Keratinocyte (primary cell): Measurements from ENCODE around the gene RPL6. TPM values are rescaled to one million over a fixed set of nuclear protein-coding genes. Genes with fewer than 3 reads are reported as not detected.

Source experiments
- DNase-seq: peaks from one replicate; pipeline ENCODE4 v3.0.0-alpha.2; 2011; ENCODE audit warnings: low read depth, missing footprints, low spot score
- FAIRE-seq: peaks from 2 replicates; lab custom pipeline; 2011; peaks lifted over from hg19 to GRCh38; lab: Jason Lieb, UNC
- H2AFZ ChIP-seq: 2 replicates; pipeline ENCODE4 v1.6.0; 2012; ENCODE audit warnings: low read length, control low read depth, inconsistent platforms; ENCODE audit not compliant: control insufficient read depth
- H3K27ac ChIP-seq: 2 replicates; pipeline ENCODE4 v1.5.1; 2011; ENCODE audit warnings: low read length; ENCODE audit not compliant: control insufficient read depth, insufficient read depth
- H3K27me3 ChIP-seq: 3 replicates; pipeline ENCODE4 v1.6.0; 2011; ENCODE audit warnings: low read length; ENCODE audit not compliant: control insufficient read depth, insufficient read depth; ENCODE audit errors: extremely low read depth
- H3K36me3 ChIP-seq, 2 experiments: 2 replicates in 1 of 2; 3 replicates in 1 of 2; pipeline ENCODE4 v1.5.1; 2011; ENCODE audit warnings: low read length in 2 of 2, mild to moderate bottlenecking in 1 of 2; ENCODE audit not compliant: control insufficient read depth in 2 of 2, insufficient read depth in 2 of 2; ENCODE audit errors: extremely low read depth in 1 of 2
- H3K4me1 ChIP-seq: 3 replicates; pipeline ENCODE4 v1.5.1; 2011; ENCODE audit warnings: low read length; ENCODE audit not compliant: control insufficient read depth, insufficient read depth; ENCODE audit errors: extremely low read depth
- H3K4me2 ChIP-seq: 3 replicates; pipeline ENCODE4 v1.6.0; 2011; ENCODE audit warnings: low read depth, low read length; ENCODE audit not compliant: control insufficient read depth, insufficient read depth; ENCODE audit errors: extremely low read depth
- H3K4me3 ChIP-seq, 3 experiments: fragments of 200-600 bp in 1 of 3; sonication (generic) in 1 of 3; 2 replicates in 2 of 3; 3 replicates in 1 of 3; pipeline ENCODE4 v1.5.1; 2011 to 2016; ENCODE audit warnings: low read length in 3 of 3, mild to moderate bottlenecking in 3 of 3, control low read depth in 2 of 3, inconsistent platforms in 1 of 3, low read depth in 1 of 3, mixed read lengths in 1 of 3, mixed run types in 1 of 3, moderate library complexity in 1 of 3; ENCODE audit not compliant: control insufficient read depth in 2 of 3, insufficient read depth in 2 of 3; ENCODE audit errors: extremely low read depth in 1 of 3
- H3K79me2 ChIP-seq: 2 replicates; pipeline ENCODE4 v1.6.0; 2012; ENCODE audit warnings: low read length; ENCODE audit not compliant: control insufficient read depth, insufficient read depth
- H3K9ac ChIP-seq: 3 replicates; pipeline ENCODE4 v1.6.0; 2011; ENCODE audit warnings: low read length; ENCODE audit not compliant: control insufficient read depth, insufficient read depth; ENCODE audit errors: extremely low read depth
- H3K9me1 ChIP-seq: 3 replicates; pipeline ENCODE4 v1.6.0; 2011; ENCODE audit warnings: low read length; ENCODE audit not compliant: control insufficient read depth, insufficient read depth; ENCODE audit errors: extremely low read depth
- H3K9me3 ChIP-seq: 2 replicates; pipeline ENCODE4 v1.5.1; 2012; ENCODE audit warnings: low read depth, low read length; ENCODE audit not compliant: control insufficient read depth
- H4K20me1 ChIP-seq: 3 replicates; pipeline ENCODE4 v1.6.0; 2011; ENCODE audit warnings: low read length; ENCODE audit not compliant: control insufficient read depth, insufficient read depth; ENCODE audit errors: extremely low read depth
- CTCF ChIP-seq, 3 experiments: IDR thresholded peaks in 1 of 3; conservative IDR thresholded peaks in 1 of 3; optimal IDR thresholded peaks in 1 of 3; 2 replicates in 2 of 3; 3 replicates in 1 of 3; pipeline versions ENCODE3 to v1.5.1; 2011; ENCODE audit warnings: low read length in 3 of 3, mild to moderate bottlenecking in 3 of 3, moderate library complexity in 2 of 3, control low read depth in 1 of 3, inconsistent platforms in 1 of 3; ENCODE audit not compliant: insufficient read depth in 2 of 3; ENCODE audit errors: extremely low read depth in 1 of 3
- EZH2 ChIP-seq: IDR thresholded peaks from one replicate; pipeline ENCODE4 v1.6.1; 2012; ENCODE audit warnings: inconsistent platforms, mild to moderate bottlenecking, low read length, moderate library complexity
- dilution Hi-C: fragments of 300-500 bp; cut with MboI; formaldehyde crosslinking; loops from one replicate; pipeline ENCODE4 v1.7.0; 2020; ENCODE audit warnings: low sequenced_read_pairs; ENCODE audit not compliant: extremely low pct_ligation_motif_present
- polyA plus RNA-seq, 5 experiments: library from polyadenylated mRNA; depleted of rRNA in 3 of 5; stranded (reverse) in 3 of 5; stranded (forward) in 1 of 5; unstranded in 1 of 5; fragments of >200 nt; gene quantifications; 1 replicate in 1 of 5; 2 replicates in 3 of 5; 3 replicates in 1 of 5; pipeline versions ENCODE4 v1.2.1 to v1.2.3, GENCODE V29; 2011 to 2012; ENCODE audit warnings: missing spikeins in 2 of 5, low read depth in 1 of 5, low replicate concordance in 1 of 5

RPL6 gene
- polyA plus RNA-seq, 1 donor (not counting 4 experiments of a cell fraction or from before 2014, with no cell fraction given) = 2,338 TPM

- peaks cover 7% of the 10 kb centered on the region for H3K4me1 ChIP-seq
- H3K79me2 ChIP-seq = peaks cover 30% of the 10 kb centered on the region
- peak overlapping the region; percentile 71 for H3K9ac ChIP-seq
- H3K4me2 ChIP-seq = peak overlapping the region; percentile 81
- FAIRE-seq (no peak), DNase-seq (no peak)
- peaks cover 3% of the 10 kb centered on the region for H3K9me1 ChIP-seq
- H4K20me1 ChIP-seq = no peaks in the 10 kb centered on the region
- H3K27me3 ChIP-seq = no peaks in the 10 kb centered on the region
- no peak overlapping the region for H3K27ac ChIP-seq
- H3K36me3 ChIP-seq = no peaks in the 10 kb centered on the region
- peak overlapping the region; percentile 48 to 72 (median 69) for H3K4me3 ChIP-seq
- no peaks in the 10 kb centered on the region for H3K9me3 ChIP-seq
- TF ChIP-seq CTCF (optimal IDR thresholded peaks at IDR 0.05 in 1 of 3, IDR thresholded peaks at IDR 0.05 in 1 of 3, conservative IDR thresholded peaks at IDR 0.05 in 1 of 3; ENCODE audit: extremely low read depth in 1 of 3, insufficient read depth in 2 of 3, low read length in 3 of 3) = no peak
- no peak for TF ChIP-seq EZH2
- dilution Hi-C loops = no loop called here
- H2AFZ ChIP-seq = peak overlapping the region; percentile 89
Measured at GRCh38 chr12:112382866-112383265, 26.5 kb downstream of the RPL6 start.

- peak within 1 kb of the TSS; percentile 60 for H3K27ac ChIP-seq
- dilution Hi-C loops = no loop called here
- peak within 1 kb of the TSS; percentile 77 for H3K9ac ChIP-seq
- H3K36me3 ChIP-seq = no peaks in the 10 kb centered on the region
- DNase-seq (no peak), FAIRE-seq (no peak)
- peaks cover 7% of the 10 kb centered on the region for H3K4me1 ChIP-seq
- no peaks in the 10 kb centered on the region for H4K20me1 ChIP-seq
- peak within 1 kb of the TSS; percentile 48 to 72 (median 69) for H3K4me3 ChIP-seq
- H3K9me1 ChIP-seq = peaks cover 3% of the 10 kb centered on the region
- TF ChIP-seq EZH2 (no peak), CTCF (optimal IDR thresholded peaks at IDR 0.05 in 1 of 3, IDR thresholded peaks at IDR 0.05 in 1 of 3, conservative IDR thresholded peaks at IDR 0.05 in 1 of 3; ENCODE audit: extremely low read depth in 1 of 3, insufficient read depth in 2 of 3, low read length in 3 of 3) (no peak)
- peaks cover 36% of the 10 kb centered on the region for H3K79me2 ChIP-seq
- peak within 1 kb of the TSS; percentile 89 for H2AFZ ChIP-seq
- H3K9me3 ChIP-seq = no peaks in the 10 kb centered on the region
- H3K4me2 ChIP-seq = peak within 1 kb of the TSS; percentile 96
- no peaks in the 10 kb centered on the region for H3K27me3 ChIP-seq
Measured at GRCh38 chr12:112381883-112382796, 27.3 kb downstream of the RPL6 start, which contains the start of gene HECTD4. Gene HECTD4, minus strand, starts transcription at chr12:112382431. Its CDS starts 303 bp downstream, at chr12:112382128.
